GM19463 (cell line): ENCODE measurements around the gene KPNA3.

Experiments used
- ATAC-seq: cut with Tn5 transposase; IDR thresholded peaks from one replicate; pipeline ENCODE4 v1.9.1; 2021; ENCODE audit warnings: mild to moderate bottlenecking, moderate library complexity; ENCODE audit not compliant: unreplicated experiment

KPNA3 gene

DNA sequence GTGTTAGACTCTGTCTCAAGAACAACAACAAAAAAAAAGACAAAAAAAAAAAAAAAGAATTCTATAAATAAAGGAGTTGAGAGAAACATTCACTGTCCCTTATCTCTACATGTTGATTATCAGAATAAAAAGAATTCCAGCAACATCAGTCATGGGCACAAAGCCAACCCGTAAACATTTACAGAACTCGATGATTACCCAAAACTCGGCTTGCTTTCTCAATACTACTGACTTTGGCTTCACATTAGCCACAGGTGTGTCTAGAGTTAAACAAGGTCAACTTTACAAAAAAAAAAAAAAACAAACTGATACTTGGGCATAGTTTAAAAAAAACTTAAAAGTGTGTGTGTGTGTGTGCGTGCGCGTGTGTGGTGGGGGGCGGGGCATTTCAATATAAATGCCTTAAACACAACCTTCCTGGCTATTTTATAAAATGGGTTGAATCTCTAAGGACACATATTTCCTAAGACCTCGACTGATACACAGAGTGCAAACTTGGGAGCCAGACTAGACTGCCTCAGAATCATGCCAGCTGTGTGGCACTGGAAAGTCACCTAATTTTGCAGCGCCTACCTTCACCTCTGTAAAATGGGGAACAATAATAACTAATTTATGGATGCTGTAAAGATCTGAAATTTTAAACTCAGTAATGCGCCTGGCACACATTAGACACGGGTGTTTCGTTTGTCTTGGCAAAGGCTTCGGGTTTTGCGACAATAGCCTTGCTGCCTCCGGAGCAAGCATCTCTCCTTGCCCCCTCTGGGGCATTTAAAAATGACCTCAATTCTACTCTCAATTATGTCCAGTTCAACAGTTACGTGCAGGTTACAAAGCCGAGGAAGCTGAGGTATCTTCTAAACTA is 102.1 kb downstream of the KPNA3 start:
- peak; percentile 15 for ATAC-seq

DNA sequence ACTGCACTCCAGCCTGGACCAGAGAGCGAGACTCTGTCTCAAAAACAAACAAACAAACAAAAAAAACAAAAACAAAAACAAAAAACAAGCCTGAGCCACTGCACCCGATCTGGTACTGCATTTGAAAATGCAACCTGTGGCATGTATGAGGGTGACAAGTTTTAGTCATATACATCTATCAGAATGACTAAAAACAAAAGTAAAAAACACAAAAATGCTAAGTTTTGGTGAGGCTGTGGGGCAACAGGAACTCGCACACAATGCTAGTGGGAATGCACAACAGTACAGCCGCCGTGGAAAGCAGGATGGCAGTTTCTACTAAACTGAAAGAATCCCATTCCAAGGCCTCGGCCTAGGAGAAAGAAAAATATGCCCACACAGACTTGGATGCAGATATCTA is 109.0 kb downstream of the KPNA3 start:
- peak; percentile 89 for ATAC-seq

DNA sequence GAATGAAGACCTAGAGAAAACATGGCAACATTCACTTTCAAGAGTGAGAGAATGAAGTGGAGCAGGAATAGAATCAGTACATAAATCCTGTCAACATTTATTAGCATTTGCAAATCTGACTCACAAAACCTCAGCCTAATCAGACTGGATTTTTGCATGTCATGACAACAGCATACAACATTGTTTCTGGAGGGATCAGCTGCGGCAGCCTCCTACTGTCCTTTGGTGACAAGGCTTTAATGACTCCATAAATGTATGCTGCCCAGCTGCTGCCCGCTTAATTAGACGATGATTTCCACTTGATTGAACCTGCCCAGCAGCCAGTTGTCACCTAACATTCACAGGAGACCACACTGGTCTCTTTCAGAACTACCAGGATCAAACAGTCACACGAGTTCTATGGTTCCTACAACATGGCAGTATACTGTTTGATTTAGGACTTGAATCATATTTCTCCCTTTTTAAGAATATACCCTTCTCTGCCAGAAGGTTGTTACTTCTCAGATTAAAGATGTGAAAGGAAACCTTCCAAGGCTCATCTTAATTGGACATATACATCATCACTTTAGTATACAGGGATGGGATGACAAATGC is 110.5 kb downstream of the KPNA3 start:
- ATAC-seq = no peak

DNA sequence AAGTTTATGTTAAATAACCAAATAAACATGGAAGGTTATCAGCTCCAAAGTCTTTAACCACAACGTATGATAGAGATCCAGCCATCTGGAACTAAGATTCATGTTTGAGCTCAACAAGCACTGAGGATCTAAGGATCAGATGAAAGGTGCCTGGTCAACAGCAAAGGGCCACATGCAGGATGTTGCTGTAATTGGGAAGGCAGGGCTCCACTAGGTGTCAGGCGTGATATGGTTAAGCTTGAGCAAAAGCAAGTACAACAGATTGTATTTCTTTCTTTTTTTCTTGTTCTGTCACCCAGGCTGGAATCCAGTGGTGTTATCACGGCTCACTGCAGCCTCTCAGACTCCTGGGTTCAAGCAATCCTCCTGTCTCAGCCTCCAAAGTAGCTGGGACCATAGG is 113.2 kb downstream of the KPNA3 start:
- no peak for ATAC-seq

DNA sequence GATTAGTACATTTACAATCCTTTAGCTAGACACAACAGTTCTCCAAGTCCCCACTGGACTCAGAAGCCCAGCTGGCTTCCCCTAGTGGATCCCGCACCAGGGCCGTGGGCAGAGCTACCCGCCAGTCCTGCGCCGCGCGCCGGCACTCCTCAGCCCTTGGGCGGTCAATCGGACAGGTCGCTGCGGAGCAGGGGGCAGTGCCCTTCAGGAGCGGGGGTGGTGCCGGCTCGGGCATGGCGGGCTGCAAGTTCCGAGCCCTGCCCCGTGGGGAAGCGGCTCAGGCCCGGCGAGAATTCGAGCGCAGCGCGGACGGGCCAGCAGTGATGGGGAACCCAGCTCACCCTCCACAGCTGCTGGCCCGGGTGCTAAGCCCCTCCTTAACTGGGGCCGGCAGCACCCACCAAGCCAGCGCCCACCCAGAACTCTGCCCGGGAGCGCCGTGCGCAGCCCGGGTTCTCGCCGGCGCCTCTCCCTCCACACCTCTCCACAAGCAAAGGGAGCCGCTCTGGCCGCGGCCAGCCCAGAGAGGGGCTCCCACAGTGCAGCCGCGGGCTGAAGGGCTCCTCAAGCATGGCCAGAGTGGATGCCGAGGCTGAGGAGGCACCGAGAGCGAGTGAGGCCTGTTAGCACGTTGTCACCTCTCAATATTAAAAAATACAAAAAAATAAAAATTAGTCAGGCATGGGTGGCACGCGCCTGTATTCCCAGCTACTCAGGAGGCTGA is 114.1 kb downstream of the KPNA3 start:
- no peak for ATAC-seq

DNA sequence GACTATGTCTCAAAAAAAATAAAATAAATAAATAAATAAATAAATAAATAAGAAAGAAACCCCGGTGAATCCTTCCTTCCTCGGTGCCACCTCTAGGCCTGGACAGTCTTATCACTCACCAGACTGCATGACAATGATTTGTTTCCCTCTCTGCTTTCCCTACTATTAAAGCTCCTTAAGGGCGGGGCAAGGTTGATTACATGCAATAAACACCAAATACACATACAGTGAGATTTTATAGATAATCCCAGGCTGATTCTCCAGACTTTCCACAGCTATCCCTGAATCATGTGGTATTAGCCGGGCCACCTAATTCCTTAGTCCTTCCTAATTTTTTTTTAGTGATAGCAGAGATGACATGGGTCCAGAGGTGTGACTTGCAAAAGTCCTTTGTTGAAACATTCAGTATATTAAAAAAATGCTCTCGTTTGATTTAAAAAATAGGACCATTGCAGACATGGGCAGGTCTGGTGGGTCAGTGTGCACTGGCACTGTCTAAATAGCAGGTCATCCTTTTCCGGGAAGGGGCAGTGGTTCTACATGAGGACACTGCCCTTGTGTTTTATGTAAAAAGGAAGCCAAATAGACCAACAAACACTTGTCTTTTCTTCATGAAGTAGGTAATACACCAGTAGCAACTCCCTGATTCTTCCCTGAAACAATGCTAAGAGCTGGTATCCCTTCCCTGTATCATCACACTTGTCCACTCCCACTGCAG is 115.7 kb downstream of the KPNA3 start:
- ATAC-seq = no peak

DNA sequence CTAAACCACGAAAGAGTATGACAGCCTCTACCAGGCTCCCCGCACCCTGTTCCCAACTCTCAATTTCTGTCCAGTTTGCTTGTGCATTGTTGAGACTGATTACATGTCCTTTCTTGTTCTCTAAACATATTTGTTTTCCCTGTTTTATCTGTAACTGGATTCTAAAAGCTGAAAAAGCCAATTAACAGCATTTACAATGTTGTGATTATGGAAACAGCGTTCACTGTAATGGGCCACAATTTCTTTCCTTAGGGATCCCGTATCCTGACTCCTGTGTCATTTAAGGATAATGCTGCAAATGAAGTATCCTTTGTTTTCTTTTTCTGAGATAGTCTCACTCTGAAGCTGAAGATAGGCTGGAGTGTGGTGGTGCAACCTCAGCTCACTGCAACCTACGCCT is 121.7 kb downstream of the KPNA3 start:
- ATAC-seq = no peak

DNA sequence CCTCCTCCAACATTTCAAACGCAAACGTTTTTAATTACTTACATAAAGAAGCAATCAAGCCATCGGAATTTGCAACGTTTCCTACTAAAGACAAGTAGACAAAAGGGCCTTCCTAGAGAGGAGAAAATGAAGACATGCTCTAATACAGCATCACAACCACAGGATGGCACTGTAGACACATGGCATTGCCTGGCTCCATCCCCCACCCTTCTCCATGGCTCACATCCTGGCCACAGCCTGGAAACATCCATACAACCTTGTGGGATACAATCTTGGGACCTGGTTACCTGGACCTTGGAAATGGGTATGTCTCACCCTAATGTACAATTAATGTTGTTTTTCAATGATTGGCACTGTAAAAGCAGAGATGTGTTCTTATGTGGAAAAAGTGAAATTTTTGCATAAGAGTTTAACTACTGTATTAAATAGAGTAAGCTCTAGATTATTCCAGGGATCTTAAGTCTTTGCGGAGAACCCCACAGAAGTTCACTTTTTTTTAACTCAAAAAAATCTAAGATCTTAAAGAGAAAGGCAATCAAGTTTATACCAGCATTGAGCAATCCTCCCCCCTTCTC is 122.7 kb downstream of the KPNA3 start:
- ATAC-seq = peak; percentile 57

DNA sequence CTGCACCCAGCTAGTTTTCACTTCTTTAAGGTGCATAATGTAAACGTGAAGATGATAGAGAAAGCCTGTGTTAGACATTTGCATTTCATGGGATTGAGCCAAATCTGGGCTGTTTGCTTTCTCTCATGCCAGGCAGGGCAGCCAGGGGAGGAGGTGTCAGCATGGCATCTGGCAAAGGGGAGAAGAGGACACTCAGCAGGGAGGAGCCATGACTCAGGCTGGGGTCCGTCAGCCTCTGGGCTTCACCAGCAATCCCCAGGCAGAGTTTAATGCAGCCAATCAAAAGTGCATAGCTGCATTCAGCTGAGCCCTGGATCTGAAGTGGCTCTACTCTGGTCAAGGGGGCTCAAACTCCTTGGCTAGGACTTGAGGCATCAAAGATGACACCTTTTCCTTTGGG is 124.7 kb downstream of the KPNA3 start:
- no peak for ATAC-seq

DNA sequence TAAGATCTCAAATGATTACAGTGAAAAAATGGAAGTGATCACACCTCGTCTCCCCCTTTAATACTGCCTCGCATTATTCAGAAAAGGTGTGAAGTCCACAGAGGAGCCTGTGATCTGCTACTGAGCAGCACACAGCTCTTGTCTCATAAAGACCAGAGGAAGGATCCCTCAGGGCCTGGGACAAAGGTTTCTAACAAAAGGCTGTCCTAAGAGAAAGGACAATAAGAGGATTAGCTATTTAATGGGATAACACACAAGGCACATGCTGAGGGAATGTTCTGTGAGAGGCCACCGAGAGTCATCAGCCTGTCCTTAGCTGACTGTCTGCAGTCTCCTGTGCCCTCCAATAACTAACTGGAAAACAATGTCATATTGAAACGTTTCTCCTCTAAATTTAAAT is 127.9 kb downstream of the KPNA3 start:
- no peak for ATAC-seq

DNA sequence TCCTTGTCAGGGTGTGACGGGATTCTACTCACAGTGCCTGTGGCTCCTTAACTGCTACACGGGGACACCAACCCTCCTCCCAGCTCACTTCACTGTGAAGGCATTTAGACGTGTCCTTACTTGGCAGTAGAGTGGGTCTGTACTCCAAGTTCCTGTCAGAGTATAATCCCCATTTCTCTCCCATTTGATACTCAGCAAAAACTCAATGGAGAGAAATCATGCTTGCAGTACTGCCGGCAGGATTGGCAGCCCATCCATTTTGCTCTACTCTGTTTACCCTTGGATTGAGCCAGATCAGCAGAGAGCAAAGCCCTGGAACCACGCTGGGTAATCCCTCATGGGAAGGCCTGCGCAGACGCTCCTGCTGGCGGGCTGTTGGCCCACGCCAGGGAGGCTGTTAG is 135.2 kb downstream of the KPNA3 start:
- ATAC-seq = no peak

DNA sequence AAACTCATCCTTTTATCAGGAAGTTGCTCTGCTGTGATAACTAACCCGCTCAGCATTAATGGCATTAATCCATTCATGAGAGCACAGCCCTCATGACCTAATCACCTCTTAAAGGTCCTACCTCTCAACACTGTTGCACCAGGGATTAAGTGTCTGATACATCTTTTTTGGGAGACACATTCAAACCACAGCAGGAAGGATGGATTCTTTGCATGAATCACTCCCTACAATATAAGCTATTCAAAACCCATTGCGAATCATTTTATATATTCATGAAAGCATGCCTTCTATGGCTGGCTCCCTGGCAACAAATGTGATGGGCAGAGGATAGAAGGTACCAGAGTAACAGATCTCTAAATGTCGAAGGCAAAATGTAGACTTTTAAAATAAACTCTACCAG is 136.6 kb downstream of the KPNA3 start:
- no peak for ATAC-seq

DNA sequence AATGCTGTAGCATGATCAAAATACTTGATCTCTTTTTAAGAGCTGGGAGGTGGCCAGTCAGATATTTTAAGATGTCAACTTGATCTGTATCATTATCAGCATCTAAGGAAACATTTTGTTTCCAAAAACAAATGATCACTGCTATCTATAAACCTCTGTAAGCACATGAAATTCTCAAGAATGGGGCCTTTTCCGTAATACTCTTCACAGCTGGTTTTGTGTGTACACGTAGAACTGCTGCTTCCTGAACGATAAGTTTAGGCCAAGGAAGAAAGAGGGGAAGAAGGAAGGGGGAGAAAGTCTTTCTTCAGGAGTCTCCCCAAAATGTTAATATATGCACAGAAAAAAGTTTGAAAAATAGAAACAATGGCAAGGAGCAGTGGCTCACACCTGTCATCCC is 138.5 kb downstream of the KPNA3 start:
- ATAC-seq = no peak

DNA sequence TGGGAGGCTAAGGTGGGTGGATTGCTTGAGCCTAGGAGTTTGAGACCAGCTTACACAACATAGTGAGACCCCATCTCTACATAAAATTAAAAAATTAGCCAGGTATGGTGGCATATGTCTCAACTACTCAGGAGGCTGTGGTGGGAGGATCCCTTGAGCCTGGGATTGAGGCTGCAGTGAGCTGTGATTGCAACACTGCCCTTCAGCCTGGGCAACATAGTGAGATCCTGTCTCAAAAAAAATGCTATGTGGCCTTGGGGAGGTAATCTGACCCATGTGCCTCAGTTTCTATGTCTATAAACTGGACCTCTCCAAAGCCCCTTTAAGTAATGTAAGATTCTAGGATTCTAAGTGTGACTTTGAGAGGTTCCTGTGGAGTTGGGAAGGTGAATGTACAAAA is 139.0 kb downstream of the KPNA3 start:
- no peak for ATAC-seq

DNA sequence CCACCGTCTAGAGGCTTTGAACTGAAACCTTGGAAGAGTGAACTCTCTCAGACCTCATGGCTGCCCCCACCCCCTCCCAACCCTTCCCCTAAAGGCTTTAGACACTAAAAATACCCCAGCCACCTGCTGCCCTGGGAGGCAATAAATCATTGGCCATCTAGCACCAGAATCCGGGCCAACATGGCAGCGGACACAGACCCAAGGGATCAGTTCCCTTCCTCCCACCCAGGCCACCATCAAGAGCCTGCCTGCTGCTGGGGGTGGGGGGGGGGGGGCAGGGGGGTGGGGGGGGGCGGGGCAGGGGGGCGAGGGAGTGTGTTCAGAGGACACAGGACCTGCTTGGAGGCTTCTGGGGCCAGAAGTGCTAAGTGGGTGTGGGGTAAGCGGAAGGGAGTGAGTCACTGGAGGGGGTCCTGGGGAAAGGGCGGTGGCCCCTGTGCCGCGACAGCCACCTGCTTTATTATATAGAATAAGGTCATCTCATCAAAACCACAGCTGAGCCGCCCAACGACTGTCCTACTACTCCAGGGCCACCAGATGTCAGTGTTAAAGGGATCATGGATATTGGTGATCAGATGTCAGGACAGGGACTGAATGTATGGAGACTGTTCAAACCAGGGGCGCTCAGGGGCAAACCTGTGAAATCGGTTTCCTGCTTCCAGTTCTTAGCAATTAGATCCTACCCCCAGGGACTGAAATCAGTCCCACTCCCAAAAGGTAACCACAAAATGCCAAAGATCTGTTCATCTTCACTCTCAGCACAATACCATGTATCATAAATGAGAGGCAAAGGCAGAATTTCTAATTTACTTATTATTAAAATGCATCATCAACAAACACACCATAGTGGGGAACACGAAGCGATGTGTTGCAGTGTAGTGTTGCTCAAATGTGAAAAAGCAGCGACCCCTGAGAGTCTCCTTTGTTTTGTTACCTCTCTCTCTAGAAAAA is 139.9 kb downstream of the KPNA3 start:
- ATAC-seq = no peak

DNA sequence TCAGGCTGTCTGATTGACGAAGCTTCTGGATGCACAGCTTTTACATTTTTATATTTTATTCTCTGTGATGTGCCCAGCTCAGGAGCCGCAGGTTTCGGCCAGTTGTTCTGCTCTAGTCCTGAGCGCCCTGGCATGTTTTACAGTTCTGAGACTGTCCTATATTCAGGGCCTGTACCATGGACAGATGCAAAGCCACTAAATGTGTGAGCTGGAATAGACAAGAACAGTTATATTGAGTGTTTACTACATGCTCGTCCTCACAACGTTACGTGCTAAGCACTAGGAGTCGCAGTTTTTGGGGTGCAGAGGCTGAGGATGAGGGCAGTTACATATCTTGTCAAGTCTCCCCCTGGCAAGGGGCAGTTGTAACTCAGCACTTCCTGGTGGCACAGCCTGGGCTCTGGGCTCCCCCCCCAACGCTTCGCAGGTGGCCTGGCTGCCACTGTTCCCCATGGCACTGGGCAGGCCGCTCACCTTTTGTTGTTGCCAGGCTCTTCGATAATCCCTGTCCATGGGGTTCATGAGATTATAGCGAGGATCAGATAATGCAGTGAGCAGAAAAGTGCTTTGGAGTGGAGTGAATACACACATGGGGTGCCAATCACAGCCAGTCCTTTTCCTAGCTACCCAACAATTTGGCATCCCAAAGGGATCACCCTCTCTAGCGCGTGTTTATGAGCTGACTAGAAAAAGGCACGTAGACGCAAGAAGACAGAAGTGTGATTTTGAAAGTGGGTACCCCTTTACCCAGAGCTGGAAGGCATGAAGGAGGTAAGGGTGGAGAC is 140.7 kb downstream of the KPNA3 start:
- ATAC-seq = no peak

DNA sequence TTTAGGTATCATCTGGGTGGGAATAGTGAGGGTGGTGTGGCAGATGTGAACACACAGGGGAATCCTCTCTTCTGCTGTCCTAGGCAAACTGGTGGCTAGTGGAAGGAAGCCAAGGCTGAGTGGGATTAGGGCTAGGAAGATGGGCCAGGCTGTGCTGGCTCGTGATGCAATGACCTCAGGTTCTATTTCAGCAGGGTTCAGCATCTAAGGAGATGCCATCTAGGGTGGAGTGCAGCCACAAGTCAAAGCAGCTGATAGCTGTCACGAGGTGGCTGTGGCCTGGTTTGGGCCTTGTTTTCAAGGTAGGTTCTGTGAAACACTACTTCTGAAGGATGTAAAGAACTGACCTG is 142.5 kb downstream of the KPNA3 start:
- ATAC-seq = no peak
